HG03439 (cell line): ENCODE data around the gene MED20.

Experiments
- ATAC-seq: cut with Tn5 transposase; IDR thresholded peaks from one replicate; pipeline ENCODE4 v1.9.1; 2021; ENCODE audit warnings: mild to moderate bottlenecking, moderate library complexity; ENCODE audit not compliant: unreplicated experiment

Gene MED20

GRCh38 chr6:41859356-41859755 is 61.6 kb downstream of the MED20 start:
- no peak for ATAC-seq

GRCh38 chr6:41858703-41859102 is 62.2 kb downstream of the MED20 start:
- no peak for ATAC-seq
